GM12874 (cell line): ENCODE data around the gene GRWD1.

Source experiments
- TF ChIP-seq, protein P1 (sequence below): IDR thresholded peaks from 2 replicates; pipeline ENCODE4 v1.5.1; 2011; ENCODE audit warnings: low read depth, mild to moderate bottlenecking, control low read depth, low read length, moderate library complexity; ENCODE audit not compliant: insufficient read depth

Gene GRWD1

DNA sequence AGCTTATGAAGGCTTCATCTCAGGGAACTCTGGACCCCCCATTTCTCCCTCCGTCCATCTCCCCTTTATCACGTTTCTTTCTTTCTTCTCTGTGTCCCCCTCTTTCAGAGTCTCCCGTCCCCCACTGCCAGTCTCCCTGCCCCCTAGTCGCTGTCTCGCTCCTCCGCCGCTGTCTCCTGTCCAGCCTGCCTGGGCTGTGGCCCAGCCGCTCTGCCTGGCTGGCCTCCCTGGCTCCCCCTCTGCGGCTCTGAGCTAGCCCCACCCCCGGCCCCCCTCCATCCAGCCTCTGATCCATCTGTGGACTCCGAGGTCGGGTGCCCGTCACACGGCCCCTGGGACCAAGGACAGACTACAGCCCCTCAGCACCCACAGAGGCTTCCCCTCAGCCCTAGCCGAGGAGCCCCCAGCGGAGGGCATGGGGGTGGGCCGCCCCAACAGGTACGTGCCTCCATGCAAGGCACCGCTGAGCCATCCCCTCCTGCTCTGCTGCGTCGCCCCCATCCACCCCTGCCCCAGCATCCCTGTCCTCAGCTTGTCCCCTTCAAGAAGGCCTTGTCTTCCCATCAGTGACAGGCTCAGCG is 8.5 kb downstream of the GRWD1 start:
- TF ChIP-seq, protein P1, sequence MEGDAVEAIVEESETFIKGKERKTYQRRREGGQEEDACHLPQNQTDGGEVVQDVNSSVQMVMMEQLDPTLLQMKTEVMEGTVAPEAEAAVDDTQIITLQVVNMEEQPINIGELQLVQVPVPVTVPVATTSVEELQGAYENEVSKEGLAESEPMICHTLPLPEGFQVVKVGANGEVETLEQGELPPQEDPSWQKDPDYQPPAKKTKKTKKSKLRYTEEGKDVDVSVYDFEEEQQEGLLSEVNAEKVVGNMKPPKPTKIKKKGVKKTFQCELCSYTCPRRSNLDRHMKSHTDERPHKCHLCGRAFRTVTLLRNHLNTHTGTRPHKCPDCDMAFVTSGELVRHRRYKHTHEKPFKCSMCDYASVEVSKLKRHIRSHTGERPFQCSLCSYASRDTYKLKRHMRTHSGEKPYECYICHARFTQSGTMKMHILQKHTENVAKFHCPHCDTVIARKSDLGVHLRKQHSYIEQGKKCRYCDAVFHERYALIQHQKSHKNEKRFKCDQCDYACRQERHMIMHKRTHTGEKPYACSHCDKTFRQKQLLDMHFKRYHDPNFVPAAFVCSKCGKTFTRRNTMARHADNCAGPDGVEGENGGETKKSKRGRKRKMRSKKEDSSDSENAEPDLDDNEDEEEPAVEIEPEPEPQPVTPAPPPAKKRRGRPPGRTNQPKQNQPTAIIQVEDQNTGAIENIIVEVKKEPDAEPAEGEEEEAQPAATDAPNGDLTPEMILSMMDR, result no peak

DNA sequence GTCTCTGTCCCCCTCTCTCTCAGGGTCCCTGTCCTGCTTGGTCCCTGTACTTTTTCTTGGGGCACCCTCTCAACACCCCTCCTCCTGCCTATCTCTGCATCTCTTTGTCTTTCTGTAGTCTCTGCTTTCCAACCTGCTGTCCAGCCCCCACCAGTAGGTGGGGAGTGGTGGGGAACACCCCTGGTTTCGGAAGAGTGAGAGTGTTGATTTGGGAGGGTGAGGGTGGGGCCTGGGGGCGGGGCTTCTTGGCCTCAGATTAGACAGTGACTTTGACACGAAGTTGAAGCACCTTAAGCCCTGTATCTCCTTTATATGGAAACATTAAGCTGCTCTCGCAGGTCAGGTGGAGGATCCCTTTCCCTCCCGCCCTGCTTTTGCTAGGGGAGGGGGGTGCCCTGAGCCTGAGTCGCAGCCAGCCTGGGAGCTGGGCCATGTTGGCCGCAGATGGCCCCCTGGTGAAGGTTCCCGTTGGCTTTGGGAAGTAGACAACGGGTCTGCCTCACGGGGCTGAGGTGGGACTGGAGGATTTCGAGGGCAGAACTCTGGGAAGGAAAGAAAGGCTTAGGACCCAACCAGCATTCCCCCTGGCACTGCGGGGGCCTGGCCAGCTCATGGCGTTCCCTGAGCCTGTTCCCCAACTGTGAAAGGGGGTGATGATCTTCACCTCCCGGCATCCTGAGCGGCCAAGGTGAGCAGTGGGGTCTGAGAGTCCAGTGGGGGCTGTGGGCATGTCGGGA is 9.6 kb downstream of the GRWD1 start, which contains the start of gene KCNJ14:
KCNJ14 (plus strand) TSS at position 404 of the 737 bp plus-strand sequence. CDS start 6,151 bp downstream, outside the sequence.
- TF ChIP-seq, protein P1, result no peak

DNA sequence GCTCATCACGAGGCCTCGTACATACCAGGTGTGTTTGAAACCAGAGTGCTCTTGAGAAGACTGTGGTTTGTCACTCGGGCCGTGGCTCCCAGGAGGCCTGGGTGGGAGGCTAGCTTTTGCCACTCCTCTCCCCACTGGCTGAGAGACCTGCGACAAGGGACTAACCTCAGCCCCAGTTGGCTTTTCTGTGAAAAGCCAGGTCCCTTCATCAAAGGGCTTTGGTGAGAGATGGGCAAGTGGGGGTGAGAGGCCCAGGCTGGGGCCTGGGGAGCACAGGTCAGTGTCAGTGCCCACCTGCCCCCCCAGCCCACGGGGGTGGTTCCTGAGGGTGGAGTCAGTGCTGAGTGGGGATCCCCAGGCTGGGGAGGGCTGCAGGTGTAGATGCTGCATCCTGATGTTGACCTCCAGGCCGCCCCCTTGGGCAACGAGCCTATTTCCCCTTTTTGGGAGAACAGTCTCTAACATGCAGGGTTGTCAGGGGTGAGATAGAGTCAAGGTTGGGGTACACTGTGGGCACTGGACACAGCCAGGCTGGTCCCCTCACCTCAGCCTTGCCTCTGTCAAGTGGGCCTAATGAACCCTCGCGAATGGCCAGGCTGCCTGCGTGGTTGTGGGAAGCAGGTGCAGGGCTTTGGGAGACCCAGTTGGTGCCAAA is 10.3 kb downstream of the GRWD1 start:
- TF ChIP-seq, protein P1, result no peak

DNA sequence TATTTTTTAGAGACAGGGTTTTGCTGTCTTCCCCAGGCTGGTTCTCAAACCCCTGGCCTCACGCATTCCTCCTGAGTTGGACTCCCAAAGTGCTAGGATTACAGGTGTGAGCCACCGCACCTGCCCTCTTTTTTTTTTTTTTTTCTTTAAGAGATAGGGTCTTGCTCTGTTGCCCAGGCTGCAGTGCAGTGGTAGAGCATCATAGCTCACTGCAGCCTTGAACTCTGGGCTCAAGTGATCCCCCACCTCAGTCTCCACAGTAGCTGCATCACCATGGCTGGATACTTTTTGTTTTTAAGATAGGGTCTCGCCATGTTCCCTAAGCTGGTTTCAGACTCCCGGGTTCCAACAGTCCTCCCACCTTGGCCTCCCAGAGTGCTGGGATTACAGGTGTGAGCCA is 11.1 kb downstream of the GRWD1 start:
- TF ChIP-seq, protein P1, result no peak

DNA sequence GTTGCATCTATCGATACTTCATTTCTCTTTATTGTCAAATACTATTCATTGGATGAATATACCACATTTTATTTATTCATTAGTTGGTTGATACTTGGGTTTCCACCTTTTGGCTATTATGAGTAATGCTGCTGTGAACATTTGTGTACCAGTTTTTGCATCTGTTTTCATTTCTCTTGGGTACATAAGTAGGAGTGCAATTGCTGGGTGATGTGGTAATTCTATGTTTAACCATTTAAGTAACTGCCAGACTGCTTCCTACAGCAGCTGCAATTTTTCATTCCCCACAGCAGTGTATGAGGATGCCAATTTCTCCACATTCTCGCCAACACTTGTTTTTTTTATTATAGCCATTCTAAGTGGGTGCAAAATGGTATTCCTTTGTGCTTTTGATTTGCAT is 12.2 kb downstream of the GRWD1 start:
- TF ChIP-seq, protein P1, result no peak

DNA sequence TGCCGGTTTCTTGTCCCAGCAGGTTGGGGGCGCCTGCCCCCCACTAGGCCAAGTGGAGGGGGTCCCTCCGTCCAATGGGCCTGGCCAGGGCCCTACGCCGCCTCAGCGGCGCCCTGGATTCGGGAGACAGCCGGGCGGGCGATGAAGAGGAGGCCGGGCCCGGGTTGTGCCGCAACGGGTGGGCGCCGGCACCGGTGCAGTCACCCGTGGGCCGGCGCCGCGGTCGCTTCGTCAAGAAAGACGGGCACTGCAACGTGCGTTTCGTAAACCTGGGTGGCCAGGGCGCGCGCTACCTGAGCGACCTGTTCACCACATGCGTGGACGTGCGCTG is 15.8 kb downstream of the GRWD1 start:
- TF ChIP-seq, protein P1, result no peak

DNA sequence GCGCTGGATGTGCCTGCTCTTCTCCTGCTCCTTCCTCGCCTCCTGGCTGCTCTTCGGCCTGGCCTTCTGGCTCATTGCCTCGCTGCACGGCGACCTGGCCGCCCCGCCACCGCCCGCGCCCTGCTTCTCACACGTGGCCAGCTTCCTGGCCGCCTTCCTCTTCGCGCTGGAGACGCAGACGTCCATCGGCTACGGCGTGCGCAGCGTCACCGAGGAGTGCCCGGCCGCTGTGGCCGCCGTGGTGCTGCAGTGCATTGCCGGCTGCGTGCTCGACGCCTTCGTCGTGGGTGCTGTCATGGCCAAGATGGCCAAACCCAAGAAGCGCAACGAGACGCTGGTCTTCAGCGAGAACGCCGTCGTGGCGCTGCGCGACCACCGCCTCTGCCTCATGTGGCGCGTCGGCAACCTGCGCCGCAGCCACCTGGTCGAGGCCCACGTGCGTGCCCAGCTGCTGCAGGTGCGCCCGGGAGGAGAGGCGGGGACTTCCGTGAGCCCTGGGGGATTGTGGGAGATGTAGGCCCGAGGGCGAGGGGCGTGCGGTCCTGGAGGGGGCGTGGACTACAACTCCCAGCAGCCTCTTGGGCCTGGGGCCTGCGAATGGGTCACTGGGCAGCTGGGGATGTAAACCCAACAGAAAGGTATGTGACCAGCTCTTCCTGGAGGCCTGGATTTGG is 16.3 kb downstream of the GRWD1 start:
- TF ChIP-seq, protein P1, result no peak
